Suppressor macrophage treated with lipopolysaccharide for 1 hour (primary cell): ENCODE results near the gene CD209.
A peak's percentile ranks its signal among the peaks of the same experiment; 100 is the strongest.
"Not testable (repeated sequence)": the region's sequence is repeated elsewhere in the genome, so short reads cannot be mapped to it uniquely, and the experiment has no call there.

Source experiments
- DNase-seq, 3 donors: peaks; one replicate each; pipeline ENCODE4 v3.0.0-alpha.2; 2020 to 2022

CD209 gene

DNA sequence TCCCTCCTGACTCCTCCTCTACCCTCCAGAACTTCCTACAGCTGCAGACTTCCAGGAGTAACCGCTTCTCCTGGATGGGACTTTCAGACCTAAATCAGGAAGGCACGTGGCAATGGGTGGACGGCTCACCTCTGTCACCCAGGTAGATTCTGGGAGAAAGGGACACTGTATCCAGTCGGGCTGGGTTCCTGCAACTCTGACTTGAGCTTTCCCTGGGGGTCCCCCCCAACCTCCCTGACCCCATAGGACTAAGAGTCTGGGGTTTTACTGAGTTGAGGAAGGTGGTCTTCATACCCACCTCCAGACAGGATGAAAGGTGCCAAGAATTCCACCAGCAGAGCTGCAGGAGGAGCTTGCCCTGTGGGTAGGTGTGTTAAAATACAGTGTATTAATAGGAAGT is 20.2 kb upstream of the CD209 start:
- DNase-seq: no peak

- DNase-seq: no peak
Observed at GRCh38 chr19:7766535-7766934, 19.2 kb upstream of the CD209 start.

- DNase-seq: not testable (repeated sequence)
Observed at GRCh38 chr19:7765043-7765442, 17.7 kb upstream of the CD209 start.

GRCh38 chr19:7764157-7764556 is 16.8 kb upstream of the CD209 start:
- DNase-seq: not testable (repeated sequence)

GRCh38 chr19:7763696-7764095 is 16.4 kb upstream of the CD209 start:
- DNase-seq: no peak

- DNase-seq: no peak
Observed at GRCh38 chr19:7762719-7763293, 15.5 kb upstream of the CD209 start, which contains the start of gene CLEC4M. TSS of gene CLEC4M (plus strand) at chr19:7763243. CDS start at chr19:7763267, 24 bp downstream.

GRCh38 chr19:7759156-7759555 is 11.8 kb upstream of the CD209 start:
- DNase-seq: no peak

DNA sequence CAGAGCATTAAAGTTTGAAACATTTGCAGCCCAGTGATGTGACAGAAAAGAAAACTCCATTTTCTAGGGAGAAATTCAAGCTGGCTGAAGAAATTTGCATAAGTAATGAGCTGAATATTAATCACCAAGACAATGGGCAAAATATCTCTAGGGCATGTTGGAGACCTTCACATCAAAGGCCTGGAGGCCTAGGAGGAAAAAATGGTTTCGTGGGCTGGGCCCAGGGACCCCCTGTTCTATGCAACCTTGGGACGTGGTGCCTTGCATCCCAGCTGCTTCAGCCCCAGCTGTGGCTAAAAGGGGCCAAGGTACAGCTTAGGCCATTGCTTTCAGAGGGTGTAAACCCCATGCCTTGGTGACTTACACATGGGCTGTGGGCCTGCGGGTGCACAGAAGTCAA is 10.0 kb upstream of the CD209 start:
- no peak for DNase-seq

- DNase-seq: no peak
Observed at GRCh38 chr19:7756258-7756657, 8.9 kb upstream of the CD209 start.

DNA sequence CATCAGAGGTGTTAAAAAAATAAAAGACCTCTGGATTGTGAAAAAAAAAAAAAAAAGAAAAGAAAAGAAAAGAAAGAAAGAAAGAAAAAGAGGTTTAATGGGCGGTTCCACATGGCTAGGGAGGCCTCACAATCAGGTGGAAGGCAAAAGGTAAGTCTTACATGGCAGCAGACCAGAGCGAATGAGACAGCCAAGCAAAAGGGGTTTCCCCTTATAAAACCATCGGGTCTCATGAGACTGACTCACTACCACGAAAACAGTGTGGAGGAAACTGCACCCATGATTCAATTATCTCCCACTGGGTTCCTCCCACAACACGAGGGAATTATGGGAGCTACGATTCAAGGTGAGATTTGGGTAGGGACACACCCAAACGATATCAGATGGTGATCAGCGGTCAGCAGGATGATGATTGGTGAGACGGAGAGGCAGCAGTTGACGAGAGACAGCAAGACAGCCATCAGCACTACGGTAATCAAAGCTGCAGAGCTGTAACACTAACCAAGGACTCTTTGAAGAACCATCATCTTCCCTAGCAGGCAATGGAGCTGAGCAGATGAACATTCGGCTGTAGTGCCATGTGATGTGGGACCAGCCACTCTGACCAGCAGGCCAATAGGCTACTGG is 3.9 kb upstream of the CD209 start:
- peak; percentile 86 to 91 (median 90) for DNase-seq

DNA sequence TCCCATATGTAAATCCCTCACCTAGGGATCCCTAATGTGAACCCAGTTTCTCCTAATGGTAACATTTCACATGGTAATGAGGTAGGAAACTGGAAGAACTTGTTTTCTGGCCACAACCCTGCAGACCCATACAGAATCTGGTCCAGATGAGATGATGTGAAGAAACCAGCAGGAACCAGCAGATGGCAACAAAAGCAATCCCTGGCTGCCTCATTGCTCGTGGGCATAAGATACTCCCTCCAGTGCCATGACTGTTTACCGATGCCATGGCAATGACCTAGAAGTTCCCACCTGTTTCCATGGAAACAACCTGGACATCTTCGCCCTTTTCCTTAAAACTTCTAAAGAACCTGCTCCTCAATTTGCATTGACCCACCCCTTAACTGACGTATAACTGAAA is 1.4 kb upstream of the CD209 start:
- peak; percentile 38 to 45 (median 42) for DNase-seq

GRCh38 chr19:7748171-7748570 is 837 bp upstream of the CD209 start:
- DNase-seq: no peak

DNA sequence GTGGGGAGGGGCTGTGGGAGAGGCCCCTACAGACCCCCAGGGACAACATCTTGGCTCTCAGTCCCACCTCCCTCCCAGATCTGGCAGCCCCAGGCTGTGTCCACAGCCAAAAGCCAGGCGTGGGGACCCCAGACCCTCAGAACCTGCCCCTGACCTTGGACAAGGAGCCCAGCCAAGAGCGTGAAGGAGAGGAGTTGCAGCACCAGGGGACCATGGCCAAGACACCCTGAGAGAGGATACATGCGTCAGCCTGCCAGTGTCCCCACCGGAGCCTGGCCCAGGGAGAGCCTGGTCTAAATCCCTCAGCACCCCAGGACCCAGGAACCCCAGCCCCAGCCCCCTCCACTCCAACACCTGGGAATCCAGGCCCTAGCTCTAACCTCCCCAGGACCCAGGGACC is 1.0 kb downstream of the CD209 start:
- DNase-seq: not testable (repeated sequence)

GRCh38 chr19:7744871-7745650 is 2.3 kb downstream of the CD209 start:
- DNase-seq: peak; percentile 47 to 57 (median 53)

DNA sequence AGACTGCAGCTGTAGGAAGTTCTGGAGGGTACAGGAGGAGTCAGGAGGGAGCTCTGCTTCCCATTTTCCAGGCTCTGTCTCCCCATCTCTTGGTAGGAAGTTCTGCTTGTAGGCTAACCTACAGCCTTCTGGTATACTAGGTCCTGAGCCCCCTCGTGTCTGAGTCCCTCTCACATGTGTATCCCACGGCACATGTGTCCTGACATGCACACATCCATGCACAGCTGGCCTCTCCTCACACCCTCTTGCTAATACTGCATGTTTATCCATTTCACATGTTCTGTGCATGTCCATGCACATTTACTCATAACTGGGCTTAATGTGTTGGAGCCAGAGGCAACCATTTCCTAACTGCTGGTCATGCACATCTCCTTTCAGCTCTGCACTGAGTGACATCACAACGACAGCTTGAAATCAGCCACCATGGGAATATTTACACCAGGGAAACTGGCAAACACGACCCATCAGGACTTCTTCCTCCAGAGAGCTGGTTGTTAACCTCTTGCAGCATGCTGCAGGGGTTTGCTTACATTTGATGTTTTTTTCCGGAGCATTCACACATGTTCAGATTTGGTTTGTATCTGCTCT is 3.0 kb downstream of the CD209 start:
- DNase-seq: peak; percentile 15 to 38 (median 38)

DNA sequence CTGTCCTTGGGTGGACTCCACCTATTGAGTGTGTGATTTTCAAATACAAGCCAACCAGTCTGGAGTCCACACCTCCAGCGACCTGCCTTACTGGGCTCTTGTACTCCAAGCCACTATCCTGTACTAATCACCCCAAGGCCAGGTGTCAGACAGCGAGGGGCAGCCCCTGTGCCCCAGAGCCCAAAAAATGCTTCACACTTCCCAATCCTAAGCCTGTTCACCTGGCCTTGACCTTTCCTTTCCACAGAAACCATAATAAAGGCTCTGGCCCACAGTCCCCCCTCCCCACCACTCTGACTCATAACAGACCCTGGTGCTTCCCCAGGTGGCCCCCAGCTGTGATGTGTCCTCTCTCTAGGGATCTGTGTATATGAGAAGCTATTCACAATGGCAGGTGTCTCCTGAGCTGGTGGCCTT is 3.9 kb downstream of the CD209 start:
- DNase-seq: no peak

DNA sequence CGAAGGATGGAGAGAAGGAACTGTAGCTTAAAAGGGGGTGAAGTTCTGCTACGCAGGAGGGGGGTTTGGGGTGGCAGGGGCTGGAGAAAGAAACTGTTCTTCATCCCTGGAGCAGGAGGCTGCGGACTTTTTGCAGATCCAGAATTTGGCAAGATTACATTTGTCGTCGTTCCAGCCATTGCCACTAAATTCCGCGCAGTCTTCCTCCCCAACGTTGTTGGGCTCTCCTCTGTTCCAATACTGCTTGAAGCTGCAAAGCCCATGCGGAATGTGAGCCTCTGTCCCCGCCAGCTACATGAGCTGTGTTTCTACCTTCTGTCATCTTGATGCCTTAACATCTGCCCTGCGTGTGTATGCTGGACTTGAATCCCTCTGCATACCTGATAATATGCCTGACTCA is 4.3 kb downstream of the CD209 start:
- DNase-seq: no peak

GRCh38 chr19:7742575-7742974 is 4.8 kb downstream of the CD209 start:
- no peak for DNase-seq

- DNase-seq: peak in 2 of 3 donors; percentile 24 to 29
Observed at GRCh38 chr19:7740682-7741054, 6.7 kb downstream of the CD209 start.

DNA sequence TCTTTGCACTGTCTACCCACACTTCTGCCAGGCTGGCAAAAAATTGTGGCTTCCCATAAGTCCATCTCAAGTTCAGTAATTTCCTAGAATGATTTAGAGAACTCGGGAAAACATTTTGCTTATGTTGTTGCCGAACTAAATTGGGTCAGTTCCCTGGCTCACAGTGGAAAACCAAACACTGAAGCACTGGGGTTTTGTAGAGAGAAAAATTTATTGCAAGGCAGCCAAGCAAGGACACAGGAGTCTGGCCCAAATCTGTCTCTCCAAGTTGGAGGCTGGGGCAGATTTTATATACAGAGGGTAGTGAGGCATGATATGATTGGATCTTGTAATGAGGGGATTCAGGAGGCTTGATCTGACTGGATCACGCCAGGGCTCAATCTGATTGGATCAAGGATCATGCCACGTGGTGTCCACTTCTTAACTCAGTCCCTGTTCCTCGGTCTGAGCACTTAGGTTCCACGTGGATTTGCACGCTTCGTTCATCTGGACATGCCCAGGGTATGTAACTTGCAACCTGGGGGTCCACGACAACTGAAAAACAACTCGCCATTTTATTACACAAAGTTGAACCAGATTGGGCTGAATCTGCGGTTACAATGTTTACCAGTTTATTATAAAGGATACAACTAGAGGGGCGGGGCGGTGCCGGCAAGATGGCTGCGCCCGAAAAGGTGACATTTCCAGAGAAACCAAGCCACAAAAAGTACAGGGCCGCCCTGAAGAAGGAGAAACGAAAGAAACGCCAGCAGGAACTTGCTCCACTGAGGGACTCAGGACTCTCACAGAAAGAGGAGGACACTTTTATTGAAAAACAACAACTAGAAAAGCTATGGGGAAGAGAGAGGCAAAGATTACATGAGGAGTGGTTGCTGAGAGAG is 7.3 kb downstream of the CD209 start:
- DNase-seq: peak; percentile 30 to 43 (median 38)

- no peak for DNase-seq
Observed at GRCh38 chr19:7739211-7739755, 8.1 kb downstream of the CD209 start.

DNA sequence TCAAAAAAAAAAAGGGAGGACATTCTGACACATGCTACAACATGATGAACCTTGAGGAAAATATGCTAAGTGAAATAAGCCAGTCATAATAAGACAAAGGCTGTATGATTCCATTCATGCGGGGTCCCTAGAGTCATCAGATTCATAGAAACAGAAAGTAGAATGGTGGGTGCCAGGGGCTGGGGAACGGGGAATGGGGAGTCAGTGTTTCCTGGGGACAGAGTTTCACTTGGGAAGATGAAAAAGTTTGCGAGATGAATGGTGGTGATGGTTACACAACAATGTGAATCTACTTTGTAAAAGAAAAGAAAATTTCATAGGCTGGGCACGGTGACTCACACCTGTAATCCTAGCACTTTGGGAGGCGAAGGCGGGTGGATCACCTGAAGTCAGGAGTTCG is 9.3 kb downstream of the CD209 start:
- DNase-seq: peak in 2 of 3 donors; percentile 20 to 39
